Measurements from ENCODE around the gene MGAT4B.
A peak's percentile ranks its signal among the peaks of the same experiment; 100 is the strongest.
"Not testable (repeated sequence)": the region's sequence is repeated elsewhere in the genome, so short reads cannot be mapped to it uniquely, and the experiment has no call there.

Gene MGAT4B

GRCh38 chr5:179795049-179795862 lies 11.4 kb downstream of the MGAT4B start:
- DNase-seq (ENCODE audit: low spot score), result peak; percentile 59

DNA sequence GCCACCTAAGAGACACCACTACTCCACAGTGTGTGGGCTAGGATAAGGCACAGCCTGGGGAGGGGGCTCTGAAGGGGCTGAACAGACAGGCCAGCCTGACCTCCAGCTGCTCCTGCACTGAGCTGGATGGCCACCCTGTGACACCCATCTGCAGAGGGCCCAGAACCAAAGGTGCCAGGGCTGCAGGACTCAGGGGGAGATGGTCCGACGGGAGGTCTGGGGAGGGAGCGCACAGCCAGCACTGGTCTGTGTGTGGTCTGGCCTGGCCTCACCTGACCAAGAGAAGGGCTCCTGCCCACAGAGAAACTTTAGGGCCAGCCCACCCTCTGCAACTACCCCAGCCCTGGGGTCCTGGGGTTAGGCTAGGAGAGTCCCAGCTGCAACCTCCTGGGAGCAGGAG lies 12.1 kb downstream of the MGAT4B start:
- no peak for DNase-seq (ENCODE audit: low spot score)

- DNase-seq (ENCODE audit: low spot score), result no peak
Observed at GRCh38 chr5:179794171-179794570, 12.5 kb downstream of the MGAT4B start.

- DNase-seq (ENCODE audit: low spot score), result peak; percentile 40
Observed at GRCh38 chr5:179793468-179794139, 13.1 kb downstream of the MGAT4B start, which contains the start of gene LTC4S. LTC4S (plus strand) TSS chr5:179793986; CDS start chr5:179794081, 95 bp downstream.

- DNase-seq (ENCODE audit: low spot score), result no peak
Observed at GRCh38 chr5:179792612-179793467, 13.8 kb downstream of the MGAT4B start.

- DNase-seq (ENCODE audit: low spot score), result no peak
Observed at GRCh38 chr5:179791881-179792611, 14.6 kb downstream of the MGAT4B start.

- not testable (repeated sequence) for DNase-seq (ENCODE audit: low spot score)
Observed at GRCh38 chr5:179789278-179789677, 17.4 kb downstream of the MGAT4B start.

DNA sequence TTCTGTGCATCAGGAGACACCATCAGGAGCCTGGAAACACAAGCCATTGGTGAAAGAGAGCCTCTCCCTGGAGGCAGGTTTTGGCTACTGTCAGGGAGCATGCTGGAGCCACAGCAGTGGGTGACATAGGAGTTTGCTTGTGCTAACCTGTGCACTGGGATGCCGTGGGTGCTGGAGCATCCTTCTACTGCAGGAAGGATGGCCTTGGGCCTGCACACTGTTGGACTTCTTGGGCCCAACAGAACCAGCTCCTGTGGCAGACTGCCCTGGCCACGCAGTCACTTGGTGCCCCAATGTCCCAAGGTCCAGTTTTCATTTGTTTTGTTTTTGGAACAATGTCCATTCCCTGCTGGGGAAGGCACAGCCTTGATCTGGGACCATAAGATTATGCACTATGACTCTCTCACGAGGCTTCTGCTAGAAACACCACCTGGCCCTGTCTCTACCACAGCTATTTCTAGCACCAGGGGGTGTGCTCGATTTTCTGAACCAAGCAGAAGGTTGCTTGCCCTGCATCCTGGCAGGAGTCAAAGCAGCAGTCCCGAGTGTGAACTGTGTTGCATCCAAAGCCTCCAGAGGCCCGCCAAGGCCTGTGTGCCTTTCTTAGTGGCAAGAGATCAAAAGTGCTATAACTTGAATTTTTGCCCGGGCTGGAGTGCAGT lies 18.3 kb downstream of the MGAT4B start:
- DNase-seq (ENCODE audit: low spot score), result peak; percentile 62

DNA sequence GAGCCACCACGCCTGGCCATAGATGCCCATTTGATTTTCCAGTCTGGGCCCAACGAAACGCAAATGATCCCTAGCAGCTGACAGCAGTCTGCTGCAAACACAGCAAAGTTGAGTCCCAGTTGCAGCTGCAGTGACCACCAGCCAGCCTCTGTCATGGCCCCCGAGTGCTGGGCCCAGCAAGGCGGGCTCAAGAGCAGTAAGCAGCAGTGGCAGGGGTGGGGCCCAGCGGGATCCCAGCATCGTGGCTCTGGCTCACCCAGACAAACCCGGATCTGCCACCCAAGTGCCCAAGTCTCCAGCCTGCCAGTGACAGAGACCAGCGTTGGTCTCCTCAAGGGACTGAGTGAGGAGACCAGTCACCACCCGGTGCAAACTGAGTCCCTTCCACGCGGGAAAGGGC lies 19.8 kb downstream of the MGAT4B start:
- no peak for DNase-seq (ENCODE audit: low spot score)

GRCh38 chr5:179783128-179783527 lies 23.5 kb downstream of the MGAT4B start:
- no peak for DNase-seq (ENCODE audit: low spot score)

- DNase-seq (ENCODE audit: low spot score), result no peak
Observed at GRCh38 chr5:179781846-179782245, 24.8 kb downstream of the MGAT4B start.

DNA sequence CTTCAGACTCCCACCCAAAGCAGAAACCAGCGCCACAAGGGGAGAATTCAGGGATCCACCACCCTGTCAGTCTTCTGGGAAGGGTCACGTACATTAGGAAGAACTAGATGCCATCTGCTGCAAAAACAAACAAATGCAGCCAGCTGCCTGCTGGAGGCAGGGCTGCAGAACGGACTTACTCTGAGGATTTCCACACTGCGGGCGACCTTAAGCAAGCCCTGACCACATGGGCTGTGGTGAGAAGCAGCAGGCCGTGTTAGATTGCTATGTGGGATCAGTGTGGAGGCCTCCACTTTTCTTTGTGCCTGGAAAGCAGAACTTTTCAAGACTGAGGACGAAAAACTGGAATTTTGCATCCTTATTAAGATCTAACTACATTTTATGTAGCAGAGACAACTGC lies 26.3 kb downstream of the MGAT4B start:
- DNase-seq (ENCODE audit: low spot score), result no peak

GRCh38 chr5:179779826-179780225 lies 26.8 kb downstream of the MGAT4B start:
- no peak for DNase-seq (ENCODE audit: low spot score)

DNA sequence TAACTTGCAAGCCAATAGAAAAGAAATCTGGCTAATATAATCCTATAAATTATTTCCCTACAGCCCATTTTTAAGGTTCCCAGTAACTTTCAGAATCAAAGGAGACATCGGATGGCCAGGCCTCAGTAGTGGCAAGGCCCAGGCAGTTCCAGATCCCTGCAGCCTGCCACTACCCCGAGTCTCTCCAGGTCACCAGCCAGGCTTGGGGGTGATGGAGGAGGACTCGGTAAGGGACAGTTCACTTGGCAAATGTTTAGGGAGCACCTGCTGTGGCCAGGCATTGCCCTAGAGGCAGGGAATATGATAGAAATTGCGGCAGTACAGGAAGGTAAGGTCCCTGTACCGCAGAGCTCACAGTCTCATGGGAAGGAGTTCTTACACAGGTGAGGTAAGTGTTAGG lies 28.1 kb downstream of the MGAT4B start:
- DNase-seq (ENCODE audit: low spot score), result no peak

GRCh38 chr5:179777909-179778308 lies 28.8 kb downstream of the MGAT4B start:
- no peak for DNase-seq (ENCODE audit: low spot score)

GRCh38 chr5:179777456-179777855 lies 29.2 kb downstream of the MGAT4B start:
- DNase-seq (ENCODE audit: low spot score), result no peak

- DNase-seq (ENCODE audit: low spot score), result no peak
Observed at GRCh38 chr5:179776411-179776938, 30.2 kb downstream of the MGAT4B start.

DNA sequence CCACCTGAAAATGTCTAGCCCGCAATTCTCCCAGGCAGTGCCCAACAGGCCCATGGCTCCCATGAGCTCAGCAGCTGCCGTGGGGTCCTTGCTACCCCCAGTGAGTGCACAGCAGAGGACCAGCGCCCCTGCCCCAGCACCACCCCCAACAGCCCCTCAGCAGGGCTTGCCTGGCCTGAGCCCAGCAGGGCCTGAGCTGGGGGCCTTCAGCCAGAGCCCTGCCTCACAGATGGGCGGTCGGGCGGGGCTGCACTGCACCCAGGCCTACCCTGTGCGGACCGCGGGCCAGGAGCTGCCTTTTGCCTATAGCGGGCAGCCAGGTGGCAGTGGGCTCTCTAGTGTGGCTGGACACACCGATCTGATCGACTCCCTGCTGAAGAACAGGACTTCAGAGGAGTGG lies 32.2 kb downstream of the MGAT4B start:
- DNase-seq (ENCODE audit: low spot score), result no peak

- no peak for DNase-seq (ENCODE audit: low spot score)
Observed at GRCh38 chr5:179773686-179774040, 33.0 kb downstream of the MGAT4B start.

DNA sequence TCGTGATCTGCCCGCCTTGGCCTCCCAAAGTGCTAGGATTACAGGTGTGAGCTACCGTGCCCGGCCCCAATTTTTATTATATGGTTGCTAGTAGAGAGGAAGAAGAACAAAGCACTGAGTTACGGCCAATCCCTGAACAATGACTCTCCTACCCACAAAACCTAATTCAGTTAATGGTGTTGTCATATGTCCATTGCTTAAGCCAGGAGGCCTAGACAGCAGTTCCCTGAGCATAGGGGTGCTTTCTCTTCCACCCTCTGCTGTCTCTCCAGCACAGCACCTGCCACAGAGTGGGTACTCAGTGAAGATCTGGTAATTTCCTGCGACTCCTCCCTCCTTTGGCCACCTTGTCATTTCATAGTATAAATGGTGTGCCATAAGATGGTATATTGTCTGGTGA lies 34.3 kb downstream of the MGAT4B start:
- DNase-seq (ENCODE audit: low spot score), result no peak

DNA sequence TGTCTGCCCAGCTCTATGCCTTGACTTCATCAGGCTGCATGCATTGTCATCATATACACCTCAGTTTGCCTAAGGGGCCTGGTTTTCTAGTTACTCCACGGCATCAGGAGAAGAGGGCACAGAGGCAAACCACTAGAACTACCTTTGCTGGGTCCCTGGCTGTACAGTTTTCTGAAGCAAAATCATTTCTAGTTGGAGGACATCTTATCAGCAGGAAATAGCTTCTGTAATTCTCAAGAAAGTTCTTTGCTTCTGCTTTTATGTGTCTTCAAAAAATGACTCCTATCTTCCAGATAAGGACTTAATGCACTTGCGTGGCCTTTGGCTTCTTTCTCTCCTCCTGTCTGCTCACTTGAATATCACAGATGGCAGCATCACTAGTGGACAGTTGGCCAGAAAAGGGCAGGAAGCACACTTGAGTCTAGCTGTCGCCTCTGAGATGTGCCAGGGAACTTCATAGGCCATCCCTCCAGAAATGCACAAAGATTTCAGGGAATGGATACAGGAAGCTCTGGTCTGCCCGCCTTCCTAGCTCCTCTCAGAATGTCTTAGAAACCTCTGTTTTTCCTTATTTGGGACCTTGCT lies 35.3 kb downstream of the MGAT4B start:
- peak; percentile 78 for DNase-seq (ENCODE audit: low spot score)

Data from cerebellar cortex (tissue), 1 donor.